Measurements from ENCODE around the gene FCHSD2. TPM values are rescaled to one million over a fixed set of nuclear protein-coding genes. Genes with fewer than 3 reads are reported as not detected.
"Not testable (repeated sequence)": the region's sequence is repeated elsewhere in the genome, so short reads cannot be mapped to it uniquely, and the experiment has no call there.

FCHSD2 gene
- total RNA-seq, 1 experiment from 2014 or later = 9.8 TPM

- Histone ChIP-seq H3K9me3 (replicated peaks) (no peaks in the 10 kb centered on the region), H3K4me3 (no peak overlapping the region), H3K27me3 (no peaks in the 10 kb centered on the region), H3K4me1 (peaks cover 18% of the 10 kb centered on the region), H3K27ac (no peak overlapping the region), H3K36me3 (peaks cover 6% of the 10 kb centered on the region)
- DNase-seq = no peak
These were observed 160.0 kb downstream of the FCHSD2 start for GRCh38 chr11:72981971-72982685.

DNA sequence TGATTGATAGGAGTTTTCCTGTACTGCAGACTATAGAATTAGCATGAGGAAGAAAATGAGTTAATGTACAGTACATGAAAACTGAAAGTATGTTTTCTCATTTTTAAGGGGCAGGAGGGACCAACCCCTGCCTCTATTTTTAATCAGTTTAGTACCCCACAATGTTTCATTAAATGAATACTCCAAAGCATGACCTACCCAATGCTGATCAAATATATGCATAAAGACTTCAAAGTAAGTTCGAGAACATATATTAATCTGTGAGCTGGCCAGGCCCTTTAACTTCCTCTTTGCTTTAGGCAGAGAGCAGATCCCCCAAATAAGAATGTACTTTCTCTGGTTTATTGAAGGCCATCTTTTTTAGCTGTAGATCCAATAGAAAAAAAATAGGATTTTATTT, 161.0 kb downstream of the FCHSD2 start:
- H3K4me1 ChIP-seq = peaks cover 18% of the 10 kb centered on the region
- no peak for DNase-seq
- no peak overlapping the region for H3K4me3 ChIP-seq
- peaks cover 6% of the 10 kb centered on the region; the same call in 1 of the 2 replicates for H3K36me3 ChIP-seq
- H3K9me3 ChIP-seq (replicated peaks) = no peaks in the 10 kb centered on the region
- H3K27me3 ChIP-seq = no peaks in the 10 kb centered on the region
- no peak overlapping the region for H3K27ac ChIP-seq

GRCh38 chr11:72977782-72978181, 164.3 kb downstream of the FCHSD2 start:
- not testable (repeated sequence) for H3K4me1 ChIP-seq; H3K27me3 ChIP-seq; H3K27ac ChIP-seq; H3K4me3 ChIP-seq; H3K36me3 ChIP-seq; DNase-seq; H3K9me3 ChIP-seq (replicated peaks)

DNA sequence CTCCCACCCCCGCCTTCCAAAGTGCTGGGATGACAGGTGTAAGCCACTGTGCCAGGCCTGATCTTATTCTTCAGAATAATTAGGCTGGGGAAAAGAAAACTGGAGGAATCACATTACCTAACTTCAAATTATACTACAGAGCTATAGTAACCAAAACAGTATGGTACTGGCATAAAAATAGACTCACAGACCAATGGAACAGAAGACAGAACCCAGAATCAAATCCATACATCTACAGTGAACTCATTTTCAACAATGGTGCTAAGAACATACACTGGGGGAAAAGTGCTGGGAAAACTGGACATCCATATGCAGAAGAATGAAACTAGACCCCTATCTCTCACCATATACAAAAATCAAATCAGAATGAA, 165.6 kb downstream of the FCHSD2 start:
- not testable (repeated sequence) for H3K9me3 ChIP-seq (replicated peaks); H3K4me1 ChIP-seq; H3K27me3 ChIP-seq; H3K27ac ChIP-seq; H3K36me3 ChIP-seq; H3K4me3 ChIP-seq; DNase-seq

- Histone ChIP-seq H3K9me3 (replicated peaks) (no peaks in the 10 kb centered on the region), H3K27ac (no peak overlapping the region)
- DNase-seq = no peak
These were observed 166.2 kb downstream of the FCHSD2 start for GRCh38 chr11:72975778-72976521.

GRCh38 chr11:72974487-72975205, 167.5 kb downstream of the FCHSD2 start:
- no peak overlapping the region for H3K27ac ChIP-seq
- H3K4me1 ChIP-seq = no peaks in the 10 kb centered on the region
- no peak overlapping the region for H3K4me3 ChIP-seq
- H3K36me3 ChIP-seq = no peaks in the 10 kb centered on the region
- H3K9me3 ChIP-seq (replicated peaks) = no peaks in the 10 kb centered on the region
- no peaks in the 10 kb centered on the region for H3K27me3 ChIP-seq
- DNase-seq = no peak

More at GRCh38 chr11:72975778-72976521, 166.2 kb downstream of the FCHSD2 start:
- Histone ChIP-seq H3K4me3 (no peak overlapping the region), H3K4me1 (no peaks in the 10 kb centered on the region), H3K36me3 (no peaks in the 10 kb centered on the region), H3K27me3 (no peaks in the 10 kb centered on the region)

DNA sequence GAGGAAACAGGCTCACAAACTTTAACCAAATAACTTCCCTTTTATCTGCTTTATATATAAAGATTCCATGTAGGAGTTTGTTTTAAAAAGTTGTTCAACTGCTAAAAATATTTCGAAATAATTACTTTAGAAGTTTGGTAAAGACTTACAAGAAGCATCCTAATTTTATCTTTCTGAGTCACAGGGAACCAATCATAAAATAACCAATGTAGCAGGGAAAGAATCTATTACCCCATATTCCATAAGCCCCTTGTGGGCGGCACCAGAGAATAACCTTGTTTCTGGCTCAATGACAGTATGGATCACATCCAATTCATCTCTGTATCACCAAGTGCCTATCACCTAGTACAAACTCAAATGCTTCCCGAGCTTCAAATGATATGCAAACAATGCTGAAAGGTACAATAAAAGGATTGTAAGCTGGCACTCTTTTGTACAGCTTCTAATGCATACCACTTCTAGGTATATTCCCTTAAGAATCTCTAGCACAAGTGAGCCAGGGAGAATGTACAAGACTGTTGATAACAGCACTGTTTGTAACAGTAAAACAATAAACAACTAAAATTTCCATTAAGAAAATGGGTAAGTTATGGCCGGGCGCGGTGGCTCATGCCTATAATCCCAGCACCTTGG, 169.5 kb downstream of the FCHSD2 start:
- H3K36me3 ChIP-seq = no peaks in the 10 kb centered on the region
- H3K9me3 ChIP-seq (replicated peaks) = no peaks in the 10 kb centered on the region
- H3K27me3 ChIP-seq = no peaks in the 10 kb centered on the region
- DNase-seq = no peak
- no peaks in the 10 kb centered on the region for H3K4me1 ChIP-seq
- no peak overlapping the region for H3K4me3 ChIP-seq
- H3K27ac ChIP-seq = no peak overlapping the region

DNA sequence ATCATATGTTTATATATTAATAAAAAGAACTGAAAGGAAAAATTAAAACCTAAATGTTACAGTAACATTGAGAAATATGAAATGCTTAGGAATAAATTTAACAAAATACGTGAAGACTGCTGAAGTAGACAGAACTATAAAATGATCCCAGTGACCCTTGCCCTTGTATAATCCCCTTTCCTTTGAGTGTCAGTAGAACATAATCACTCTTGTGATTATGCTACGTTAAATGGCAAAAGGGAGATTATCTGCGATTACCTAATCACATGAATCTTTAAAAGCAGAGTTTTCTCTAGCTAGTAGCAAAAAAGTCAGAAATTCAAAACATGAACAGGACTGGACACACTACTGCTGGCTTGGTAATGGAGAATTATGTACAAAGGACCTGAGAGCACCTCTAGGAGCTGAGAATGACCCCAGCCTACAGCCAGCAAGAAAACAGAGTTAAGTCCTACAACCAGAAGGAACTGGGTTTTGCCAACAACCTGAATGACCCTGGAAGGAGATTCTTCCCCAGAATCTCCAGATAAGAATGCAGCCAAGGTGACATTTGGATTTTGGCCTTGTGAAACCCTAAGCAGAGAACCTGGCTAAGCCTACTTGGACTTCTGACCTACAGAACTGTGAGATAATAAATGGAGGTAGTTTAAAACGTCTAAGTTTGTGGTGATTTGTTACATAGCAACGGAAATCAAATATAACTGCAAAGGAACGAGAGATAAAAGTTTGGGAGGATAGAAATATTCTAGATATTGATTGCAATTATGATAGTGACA, 170.7 kb downstream of the FCHSD2 start:
- no peaks in the 10 kb centered on the region for H3K27me3 ChIP-seq

GRCh38 chr11:72970557-72971118, 171.5 kb downstream of the FCHSD2 start:
- no peaks in the 10 kb centered on the region for H3K9me3 ChIP-seq (replicated peaks)
- no peaks in the 10 kb centered on the region for H3K27me3 ChIP-seq
- H3K4me3 ChIP-seq = no peak overlapping the region
- no peaks in the 10 kb centered on the region for H3K4me1 ChIP-seq
- peak in 1 of 2 experiments; percentile 8 for DNase-seq
- no peaks in the 10 kb centered on the region for H3K36me3 ChIP-seq
- no peak overlapping the region for H3K27ac ChIP-seq

More for the DNA sequence above, 170.7 kb downstream of the FCHSD2 start:
- no peaks in the 10 kb centered on the region for H3K4me1 ChIP-seq
- H3K4me3 ChIP-seq = no peak overlapping the region
- H3K27ac ChIP-seq = no peak overlapping the region
- H3K9me3 ChIP-seq (replicated peaks) = no peaks in the 10 kb centered on the region
- no peak for DNase-seq
- H3K36me3 ChIP-seq = no peaks in the 10 kb centered on the region

DNA sequence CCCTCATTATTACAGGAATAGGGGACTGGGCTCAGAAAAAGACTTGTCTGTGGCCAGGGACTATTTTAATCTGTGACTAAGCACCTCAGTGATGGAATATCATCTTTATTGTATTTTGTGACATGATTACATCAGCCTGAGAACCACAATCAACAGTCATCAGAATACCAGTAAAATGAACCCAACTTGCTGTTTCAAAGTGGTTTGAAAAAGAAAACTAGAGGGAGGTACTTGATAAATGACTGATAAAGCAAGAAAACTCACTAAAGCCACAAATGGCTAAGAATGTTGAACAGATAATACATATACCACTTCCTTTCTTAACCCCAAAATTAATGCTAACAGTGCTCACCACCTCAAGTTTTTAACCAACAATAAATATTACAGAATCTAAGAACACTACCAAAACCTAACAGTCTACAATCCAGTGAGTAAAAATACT, 172.2 kb downstream of the FCHSD2 start:
- peak in 1 of 2 experiments; percentile 8 for DNase-seq
- Histone ChIP-seq H3K27me3 (no peaks in the 10 kb centered on the region), H3K9me3 (replicated peaks) (no peaks in the 10 kb centered on the region), H3K4me3 (no peak overlapping the region), H3K27ac (no peak overlapping the region), H3K36me3 (no peaks in the 10 kb centered on the region), H3K4me1 (no peaks in the 10 kb centered on the region)

- DNase-seq = no peak
- H3K27ac ChIP-seq = no peak overlapping the region
- H3K27me3 ChIP-seq = no peaks in the 10 kb centered on the region
- no peak overlapping the region for H3K4me3 ChIP-seq
- no peaks in the 10 kb centered on the region for H3K4me1 ChIP-seq
- H3K36me3 ChIP-seq = no peaks in the 10 kb centered on the region
- no peaks in the 10 kb centered on the region for H3K9me3 ChIP-seq (replicated peaks)
These were observed 173.7 kb downstream of the FCHSD2 start for GRCh38 chr11:72968390-72968789.

GRCh38 chr11:72965672-72966071, 176.4 kb downstream of the FCHSD2 start:
- Histone ChIP-seq H3K9me3 (replicated peaks) (no peaks in the 10 kb centered on the region), H3K36me3 (no peaks in the 10 kb centered on the region), H3K4me1 (no peaks in the 10 kb centered on the region), H3K4me3 (no peak overlapping the region), H3K27me3 (no peaks in the 10 kb centered on the region), H3K27ac (no peak overlapping the region)
- DNase-seq = no peak

- no peak for DNase-seq
- Histone ChIP-seq H3K27me3 (no peaks in the 10 kb centered on the region), H3K9me3 (replicated peaks) (no peaks in the 10 kb centered on the region), H3K36me3 (no peaks in the 10 kb centered on the region), H3K27ac (no peak overlapping the region), H3K4me3 (no peak overlapping the region), H3K4me1 (no peaks in the 10 kb centered on the region)
These were observed 179.4 kb downstream of the FCHSD2 start for GRCh38 chr11:72962717-72963116.

- DNase-seq = no peak
- Histone ChIP-seq H3K27me3 (no peaks in the 10 kb centered on the region), H3K4me3 (no peak overlapping the region), H3K36me3 (no peaks in the 10 kb centered on the region), H3K27ac (no peak overlapping the region), H3K9me3 (replicated peaks) (no peaks in the 10 kb centered on the region), H3K4me1 (no peaks in the 10 kb centered on the region)
These were observed 180.0 kb downstream of the FCHSD2 start for GRCh38 chr11:72962084-72962483.
